Fibroblast of skin of scalp (primary cell): ENCODE measurements around the gene RLF.
"Not testable (repeated sequence)": the region's sequence is repeated elsewhere in the genome, so short reads cannot be mapped to it uniquely, and the experiment has no call there.

Experiments used
- DNase-seq: peaks from one replicate; pipeline ENCODE4 v3.0.0-alpha.2; 2013

Gene RLF

DNA sequence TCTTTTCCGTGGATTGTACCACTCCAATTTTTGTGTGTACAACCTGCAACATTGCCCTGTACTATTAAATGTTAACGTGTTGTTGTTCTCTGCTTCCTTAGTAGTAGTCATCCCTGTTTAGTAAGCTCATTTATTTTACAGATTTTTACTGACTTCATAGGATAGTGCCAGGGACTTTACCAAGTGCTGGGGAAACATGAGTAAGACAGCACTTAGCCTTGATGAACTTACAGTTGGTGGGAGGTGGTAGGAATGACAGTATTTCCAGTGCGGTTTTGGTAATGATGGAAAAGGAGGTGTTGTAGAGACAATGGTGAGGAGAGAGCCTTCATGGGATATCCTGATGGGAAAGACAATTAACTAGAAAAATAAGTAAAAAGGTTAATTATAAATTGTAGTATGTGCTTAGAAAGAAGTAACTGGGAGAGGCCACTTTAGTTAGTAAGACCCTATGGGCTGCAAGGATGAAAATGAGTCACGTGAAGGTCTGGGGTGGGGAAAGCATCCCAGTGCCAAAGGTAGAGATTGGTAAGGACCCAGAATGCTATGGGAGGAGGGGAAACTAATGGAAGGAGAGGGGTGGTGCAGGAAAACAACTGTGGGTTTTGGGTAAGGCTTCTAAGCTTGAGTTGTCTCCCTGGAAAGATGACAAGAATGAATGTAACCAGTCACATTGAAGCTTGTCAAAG, 1.7 kb downstream of the RLF start:
- DNase-seq, result no peak

DNA sequence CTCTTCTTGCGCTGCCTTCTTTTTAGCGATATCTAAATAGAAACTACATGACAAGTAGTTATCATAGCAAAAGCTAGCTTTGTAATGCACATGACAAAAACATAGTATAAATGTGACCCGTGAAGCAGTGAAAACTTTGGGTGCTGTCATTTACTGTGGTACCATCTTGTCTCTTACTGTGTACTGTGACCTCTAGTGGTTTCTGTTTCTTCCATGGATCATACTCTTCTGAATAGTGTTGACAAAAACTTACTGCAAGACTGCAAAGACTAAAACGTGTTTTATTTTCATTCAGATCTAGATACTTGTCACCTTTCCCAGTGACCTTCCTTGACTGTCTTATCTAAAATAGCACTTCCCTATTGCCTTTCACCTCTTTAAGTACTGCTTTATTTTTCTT, 6.1 kb downstream of the RLF start:
- no peak for DNase-seq

DNA sequence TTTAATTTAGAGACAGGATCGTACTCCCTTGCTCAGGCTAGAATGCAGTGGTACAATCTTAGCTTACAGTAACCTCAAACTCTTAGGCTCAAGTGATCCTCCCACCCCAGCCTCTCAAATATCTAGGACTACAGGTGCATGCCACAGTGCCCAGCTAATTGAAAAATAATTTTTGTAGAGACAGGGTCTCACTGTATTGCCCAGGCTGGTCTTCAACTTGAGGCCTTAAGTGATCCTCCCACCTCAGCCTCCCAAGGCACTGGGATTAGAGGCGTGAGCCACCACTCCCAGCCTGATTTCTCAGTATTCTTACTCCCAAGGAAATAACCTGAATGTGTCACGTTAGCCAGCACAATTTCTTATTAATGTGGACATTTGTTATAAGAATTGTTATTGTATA, 9.8 kb downstream of the RLF start:
- no peak for DNase-seq

DNA sequence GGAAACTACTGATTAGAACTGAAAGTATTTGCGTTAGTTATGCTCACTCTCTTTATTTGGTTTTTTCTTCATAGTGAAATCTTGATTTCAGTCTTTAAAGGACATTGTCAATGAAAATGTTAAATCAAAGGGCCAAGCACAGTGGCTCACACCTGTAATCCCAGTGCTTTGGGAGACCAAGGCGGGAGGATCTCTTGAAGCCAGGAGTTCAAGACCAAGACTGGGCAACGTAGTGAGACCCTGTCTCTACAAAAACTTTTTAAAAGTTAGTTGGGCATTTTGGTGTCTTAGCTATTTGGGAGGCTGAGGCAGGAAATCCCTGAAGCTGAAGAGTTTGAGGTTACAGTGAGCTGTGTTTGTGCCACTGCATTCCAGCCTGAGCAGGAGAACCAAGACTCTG, 13.6 kb downstream of the RLF start:
- no peak for DNase-seq

DNA sequence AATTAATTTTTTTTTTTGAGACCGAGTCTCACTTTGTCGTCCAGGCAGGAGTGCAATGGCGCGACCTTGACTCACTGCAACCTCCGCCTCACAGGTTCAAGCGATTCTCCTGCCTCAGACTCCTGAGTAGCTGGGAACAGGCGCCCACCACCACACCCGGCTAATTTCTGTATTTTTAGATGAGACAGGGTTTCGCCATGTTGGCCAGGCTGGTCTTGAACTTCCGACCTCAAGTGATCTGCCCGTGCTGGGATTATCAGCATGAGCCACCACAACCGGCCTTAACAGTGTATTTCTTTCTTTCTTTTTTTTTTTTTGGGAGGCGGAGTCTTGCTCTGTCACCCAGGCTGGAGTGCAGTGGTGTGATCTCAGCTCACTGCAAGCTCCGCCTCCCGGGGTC, 15.8 kb downstream of the RLF start:
- DNase-seq, result not testable (repeated sequence)

DNA sequence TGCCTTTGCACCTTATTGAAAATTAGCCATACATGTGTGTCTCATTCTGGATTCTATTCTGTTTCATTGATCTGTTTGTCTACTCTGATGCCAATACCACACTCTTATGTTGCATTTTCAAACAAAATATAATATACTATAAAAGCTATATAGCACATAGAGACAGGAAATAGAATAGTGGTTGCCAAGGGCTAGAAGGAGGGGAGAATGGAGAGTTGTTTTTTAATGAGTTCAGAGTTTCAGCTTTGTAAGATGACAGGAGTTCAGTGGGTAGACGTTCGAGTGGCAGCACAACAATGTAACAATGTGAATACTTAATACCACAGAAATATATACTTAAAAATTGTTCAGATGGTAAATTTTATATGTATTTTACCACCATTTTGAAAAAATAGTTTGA, 17.0 kb downstream of the RLF start:
- no peak for DNase-seq

DNA sequence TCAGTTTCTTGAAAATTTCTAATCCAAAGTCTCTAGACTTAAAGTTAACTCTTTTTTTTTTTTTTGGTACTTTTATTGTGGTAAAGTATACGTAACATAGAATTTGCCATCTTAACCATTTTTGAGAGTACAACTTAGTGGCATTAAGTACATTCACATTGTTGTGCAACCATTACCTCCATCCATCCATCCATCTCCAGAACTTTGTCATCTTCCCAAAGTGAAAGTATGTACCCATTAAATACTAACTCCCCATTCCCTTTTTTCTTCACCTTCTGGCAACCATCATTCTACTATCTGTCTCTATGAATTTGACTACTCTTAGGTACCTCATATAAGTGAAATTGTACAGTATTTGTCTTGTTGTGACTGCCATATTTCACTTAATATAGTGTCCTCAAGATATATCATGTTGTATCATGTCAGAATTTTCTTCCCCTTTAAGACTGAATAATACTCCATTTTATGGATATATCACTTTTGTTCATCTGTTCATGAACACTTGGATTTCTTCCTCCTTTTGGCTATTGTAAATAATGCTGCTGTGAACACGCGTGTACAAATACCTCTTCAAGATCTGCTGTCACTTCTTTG, 18.4 kb downstream of the RLF start:
- DNase-seq, result no peak

DNA sequence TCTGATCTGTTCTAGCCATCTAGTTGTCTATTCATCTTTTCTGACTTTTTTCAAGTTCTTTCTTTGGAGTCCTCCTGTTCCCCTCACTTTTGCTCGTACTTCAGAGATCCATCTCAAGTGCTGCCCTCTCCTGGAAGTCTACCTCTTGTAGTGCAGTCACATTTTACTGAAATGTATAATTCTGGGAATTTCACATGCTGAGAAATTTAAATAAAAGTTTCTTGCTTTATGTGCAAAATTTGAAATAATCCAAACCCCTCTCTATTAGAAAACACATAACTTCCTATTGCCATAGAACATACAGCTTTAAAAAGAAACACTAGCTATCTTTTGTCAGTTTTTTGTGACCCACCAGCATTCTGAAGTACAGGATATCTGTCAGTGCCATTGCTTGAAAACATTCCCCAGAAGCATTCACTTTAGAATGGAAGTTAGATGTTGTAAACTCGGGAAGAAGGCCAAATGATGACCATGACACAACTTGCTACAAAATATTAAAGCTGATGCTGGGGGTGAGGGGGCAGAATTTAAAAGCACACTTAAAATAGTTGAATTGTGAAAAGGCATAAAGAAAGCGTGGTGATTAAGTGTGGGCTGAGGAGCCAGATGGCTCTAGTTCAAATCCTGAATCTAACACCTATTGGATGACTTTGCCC, 22.0 kb downstream of the RLF start:
- DNase-seq, result peak; percentile 7

DNA sequence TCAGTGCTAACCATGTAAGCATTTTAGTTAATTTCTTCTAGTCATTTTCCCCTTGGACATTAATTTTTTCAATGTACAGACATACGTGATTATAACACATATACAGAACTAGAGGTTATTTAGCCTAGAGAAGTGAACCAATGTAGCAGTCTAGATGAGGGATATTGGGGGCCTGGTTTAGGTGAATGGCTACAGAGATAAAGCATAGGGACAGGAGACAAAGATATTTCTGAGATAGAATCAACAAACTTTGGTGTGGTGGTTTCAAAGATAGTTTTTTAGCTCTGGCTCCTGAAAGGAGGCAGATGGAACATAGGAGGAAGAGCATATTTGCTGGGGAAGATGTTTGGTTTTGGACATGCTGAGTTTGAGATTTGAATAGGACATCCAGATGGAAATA, 23.0 kb downstream of the RLF start:
- DNase-seq, result no peak

DNA sequence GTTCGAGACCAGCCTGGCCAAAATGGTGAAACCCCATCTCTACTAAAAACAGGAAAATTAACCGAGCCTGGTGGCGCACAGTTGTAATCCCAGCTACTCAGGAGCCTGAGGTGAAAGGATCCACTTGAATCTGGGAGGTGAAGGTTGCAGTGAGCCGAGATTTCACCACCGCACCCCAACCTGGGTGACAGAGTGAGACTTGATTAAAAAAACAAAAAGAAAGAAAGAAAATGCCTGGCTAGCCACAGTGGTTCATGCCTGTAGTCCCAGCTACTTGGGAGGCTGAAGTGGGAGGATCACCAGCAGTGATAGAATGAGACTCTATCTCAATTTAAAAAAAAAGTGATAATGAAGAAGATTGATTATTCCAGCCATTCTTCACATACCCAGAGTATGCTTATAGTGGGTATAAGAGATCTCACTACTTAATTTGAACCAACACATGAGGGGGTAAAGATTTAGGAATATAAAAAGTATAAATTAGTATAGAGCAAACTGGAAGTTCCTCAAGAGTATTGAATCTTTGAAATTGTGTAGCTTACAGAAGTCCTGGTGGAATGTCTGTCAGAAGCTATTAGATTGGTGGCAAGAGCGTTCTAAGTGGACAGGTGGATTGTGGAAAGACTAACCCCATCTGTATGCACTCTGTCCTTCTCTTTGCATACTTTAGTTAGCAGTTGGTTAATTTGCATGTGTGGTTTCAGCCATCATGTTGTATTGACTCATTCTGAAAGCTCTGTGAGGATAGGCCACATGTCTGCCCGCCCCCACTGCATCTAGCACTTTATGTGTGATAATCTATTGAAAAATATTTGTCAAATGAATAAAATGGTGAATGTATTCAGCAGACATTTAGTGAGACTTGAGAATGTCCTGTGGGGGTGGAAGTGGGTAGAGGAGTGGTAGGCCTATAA, 25.0 kb downstream of the RLF start:
- peak; percentile 75 for DNase-seq

DNA sequence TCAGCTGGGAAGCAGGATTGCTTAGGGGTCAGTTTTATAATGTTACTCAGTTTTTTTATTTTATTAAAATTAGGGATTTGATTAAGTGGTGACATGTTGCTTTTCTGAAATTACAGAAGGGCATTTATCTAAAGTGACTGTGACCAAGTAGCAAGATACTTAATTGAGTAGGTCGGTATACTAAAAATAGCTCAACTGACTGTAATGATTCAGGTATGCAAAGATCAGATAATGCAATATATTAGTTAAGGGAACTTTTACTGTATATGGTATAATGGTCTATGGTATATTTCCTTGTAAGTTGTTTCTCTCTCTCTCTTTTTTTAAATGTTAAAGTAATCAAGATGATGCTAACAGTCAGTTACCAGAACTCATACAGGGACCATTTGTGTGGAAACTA, 26.2 kb downstream of the RLF start:
- peak; percentile 29 for DNase-seq

DNA sequence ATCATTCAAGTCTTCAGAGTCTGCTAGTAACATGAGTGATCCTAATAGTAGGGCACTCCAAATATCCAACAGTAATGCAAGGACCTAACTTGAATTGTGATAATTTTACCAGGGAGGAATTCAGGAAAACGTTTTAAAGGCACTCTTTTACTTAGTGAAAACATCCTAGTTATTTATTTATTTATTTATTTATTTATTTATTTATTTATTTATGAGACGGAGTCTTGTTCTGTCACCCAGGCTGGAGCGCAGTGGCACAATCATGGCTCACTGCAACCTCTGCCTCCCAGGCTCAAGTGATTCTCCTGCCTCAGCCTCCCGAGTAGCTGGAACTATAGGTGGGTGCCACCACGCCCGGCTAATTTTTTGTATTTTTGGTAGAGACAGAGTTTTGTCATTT, 33.5 kb downstream of the RLF start:
- DNase-seq, result not testable (repeated sequence)

DNA sequence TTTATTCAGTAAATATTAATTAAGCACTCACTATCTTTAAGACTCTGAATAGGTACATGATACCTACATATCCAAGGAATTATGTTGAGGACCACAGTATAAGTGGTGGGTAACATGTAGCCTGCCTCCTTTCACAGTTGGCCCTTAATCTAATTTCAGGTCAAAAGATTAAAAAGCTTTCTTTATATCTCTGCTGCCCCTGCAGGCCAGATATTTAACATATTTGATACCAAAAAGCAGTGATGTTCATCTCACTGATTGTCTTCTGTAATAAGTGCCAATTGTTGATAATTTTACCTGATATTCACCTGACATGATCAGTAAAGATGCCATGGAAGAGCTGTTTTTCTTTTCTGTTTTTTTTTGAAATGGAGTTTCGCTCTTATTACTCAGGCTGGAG, 36.5 kb downstream of the RLF start:
- no peak for DNase-seq

DNA sequence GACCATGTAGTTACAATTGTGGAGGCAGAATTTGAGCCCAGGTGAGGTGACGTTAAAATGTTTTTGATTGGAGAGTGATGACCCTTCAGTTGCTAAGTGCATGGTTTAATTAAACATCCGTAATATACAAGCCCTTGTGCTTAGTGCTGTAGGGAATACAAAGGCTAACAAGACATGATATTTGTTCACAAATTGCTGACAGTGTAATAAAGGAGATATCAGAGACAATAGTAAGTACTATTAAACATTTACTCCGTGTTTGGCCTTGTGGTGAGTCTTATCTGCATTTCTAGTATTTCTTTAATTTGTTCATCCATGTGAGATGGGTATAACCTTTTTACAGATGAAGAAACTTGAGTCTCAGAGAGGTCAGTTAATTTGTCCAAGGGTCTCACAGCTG, 37.9 kb downstream of the RLF start:
- DNase-seq, result no peak

DNA sequence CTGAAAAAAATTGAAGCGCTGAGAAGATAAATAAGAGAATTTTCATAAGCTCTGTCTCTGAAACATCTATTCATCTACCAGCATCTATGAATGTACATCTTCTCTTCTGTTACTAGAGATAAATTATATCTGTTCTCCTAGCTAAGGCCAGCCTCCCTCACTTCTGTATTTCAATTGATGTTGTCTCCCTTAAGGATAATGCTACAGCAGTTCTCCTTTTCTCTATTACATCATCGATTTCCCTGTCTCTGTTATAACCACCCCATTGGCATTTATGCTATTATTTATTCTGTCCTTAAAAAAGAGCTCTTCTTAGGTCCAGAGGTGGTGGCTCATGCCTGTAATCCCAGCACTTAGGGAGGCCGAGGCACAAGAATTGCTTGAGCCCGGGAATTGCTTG, 43.7 kb downstream of the RLF start:
- no peak for DNase-seq

DNA sequence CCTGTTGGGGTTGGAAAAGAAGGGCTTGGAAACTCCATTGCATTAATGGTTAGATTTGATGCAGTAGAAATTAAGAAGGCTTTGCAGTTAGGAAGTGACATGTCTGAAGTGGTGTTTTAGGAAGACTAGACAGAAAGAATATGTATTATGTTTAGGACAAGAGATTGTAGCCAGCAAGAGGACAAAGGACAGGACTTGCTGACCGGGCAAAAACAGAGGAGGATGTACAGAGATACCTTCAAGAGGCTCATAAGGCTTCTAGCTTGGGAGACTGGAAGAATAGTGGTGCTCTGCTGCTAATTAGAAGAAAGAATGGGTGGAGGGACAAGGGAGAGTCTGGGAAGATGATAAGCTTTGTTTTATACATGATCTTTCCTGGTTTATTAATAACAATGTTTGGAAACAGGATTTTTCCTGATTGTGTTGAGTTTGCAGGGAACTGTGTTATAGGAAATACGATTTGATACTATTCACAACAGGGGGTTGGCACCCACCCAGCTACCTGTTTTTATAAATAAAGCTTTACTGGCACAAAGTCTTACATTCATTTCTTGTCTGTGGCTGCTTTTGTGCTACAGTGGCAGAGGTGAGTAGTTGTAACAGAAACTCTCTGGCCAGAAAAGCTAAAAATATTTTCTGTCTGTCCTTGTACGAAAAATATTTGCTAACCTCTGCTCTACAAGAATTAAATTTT, 49.5 kb downstream of the RLF start:
- no peak for DNase-seq

DNA sequence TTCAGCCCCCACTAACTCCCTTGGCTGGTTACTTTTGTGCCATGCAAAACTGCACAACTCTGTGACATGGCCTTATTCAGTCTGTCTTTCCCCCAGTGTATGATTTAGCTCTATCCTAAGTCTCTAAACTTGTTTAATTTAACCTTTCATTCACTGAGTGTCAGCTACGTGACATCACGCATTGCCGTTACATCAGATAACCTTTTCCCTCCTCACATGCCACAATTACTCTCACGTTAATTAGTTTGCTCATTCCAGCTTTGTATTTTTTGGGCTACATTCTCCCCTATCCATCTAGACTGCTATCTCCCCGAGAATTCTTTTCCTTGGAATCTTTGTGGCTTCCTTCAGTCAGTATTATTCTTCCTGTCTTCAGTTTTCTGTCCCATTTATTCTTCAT, 57.1 kb downstream of the RLF start:
- DNase-seq, result no peak

DNA sequence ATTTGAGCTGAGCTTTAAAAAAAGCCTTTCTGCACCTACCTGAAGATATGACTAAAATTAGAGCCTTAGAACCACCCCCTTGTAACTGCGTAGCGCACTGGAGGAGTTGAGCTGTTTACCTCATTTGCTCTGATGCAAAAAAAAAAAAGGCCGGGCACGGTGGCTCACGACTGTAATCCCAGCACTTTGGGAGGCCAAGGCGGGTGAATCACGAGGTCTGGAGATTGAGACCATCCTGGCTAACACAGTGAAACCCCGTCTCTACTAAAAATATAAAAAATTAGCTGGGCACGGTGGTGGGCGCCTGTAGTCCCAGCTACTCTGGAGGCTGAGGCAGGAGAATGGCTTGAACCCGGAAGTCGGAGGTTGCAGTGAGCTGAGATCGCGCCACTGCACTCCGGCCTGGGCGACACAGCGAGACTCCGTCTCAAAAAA, 60.3 kb downstream of the RLF start:
- not testable (repeated sequence) for DNase-seq

DNA sequence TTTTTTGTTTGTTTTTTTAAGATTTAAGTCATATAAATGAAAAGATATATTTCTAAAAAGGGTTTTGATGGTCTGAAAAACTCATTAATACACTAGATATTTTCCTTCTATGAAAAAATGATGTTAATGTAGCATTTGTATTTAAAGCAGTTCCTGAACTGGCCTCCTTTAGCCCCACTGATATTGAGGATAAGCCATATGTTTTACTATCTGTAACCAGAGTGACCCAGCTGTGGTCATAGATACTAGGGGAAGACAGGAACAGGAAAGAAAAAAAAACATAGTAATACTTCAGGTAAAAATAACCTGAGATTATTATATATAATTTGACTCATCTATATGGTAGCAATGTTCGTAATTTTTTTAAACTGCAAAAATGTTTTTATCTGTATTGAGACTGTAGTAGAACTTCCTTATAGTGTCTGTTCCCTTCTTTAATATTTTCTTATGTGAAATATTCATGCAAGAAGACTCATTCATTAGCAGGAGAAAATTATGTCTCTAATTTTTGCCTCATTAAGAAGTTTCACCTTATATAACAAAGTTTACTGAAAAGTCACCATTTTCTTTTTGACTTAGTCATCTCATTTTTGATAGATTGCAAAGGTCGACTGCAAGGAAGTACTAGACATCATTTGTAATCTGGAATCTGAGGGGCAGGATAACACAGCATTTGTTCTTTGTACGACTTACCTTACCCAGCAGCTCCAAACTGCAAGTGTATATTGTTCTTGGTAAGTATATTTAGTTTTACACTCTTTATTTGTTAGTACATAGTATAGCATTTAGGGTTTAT, 61.0 kb downstream of the RLF start:
- DNase-seq, result no peak

DNA sequence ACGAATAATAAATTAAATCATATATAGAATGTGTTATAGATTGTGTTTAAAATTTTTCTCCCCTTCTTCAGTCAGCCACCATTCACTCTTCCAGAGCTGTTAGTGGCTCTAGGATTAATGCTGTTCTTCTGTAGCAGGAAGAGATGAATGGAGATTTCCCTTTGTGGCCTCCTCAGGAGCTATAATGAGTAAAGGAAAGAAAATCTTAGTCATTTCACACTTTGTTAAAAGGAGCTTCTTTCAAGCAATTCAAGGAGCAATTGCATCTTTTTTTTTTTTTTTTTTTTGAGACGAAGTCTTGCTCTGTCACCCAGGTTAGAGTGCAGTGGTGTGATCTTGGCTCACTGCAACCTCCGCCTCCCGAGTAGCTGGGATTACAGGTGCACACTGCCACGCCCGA, 62.9 kb downstream of the RLF start:
- DNase-seq, result no peak

DNA sequence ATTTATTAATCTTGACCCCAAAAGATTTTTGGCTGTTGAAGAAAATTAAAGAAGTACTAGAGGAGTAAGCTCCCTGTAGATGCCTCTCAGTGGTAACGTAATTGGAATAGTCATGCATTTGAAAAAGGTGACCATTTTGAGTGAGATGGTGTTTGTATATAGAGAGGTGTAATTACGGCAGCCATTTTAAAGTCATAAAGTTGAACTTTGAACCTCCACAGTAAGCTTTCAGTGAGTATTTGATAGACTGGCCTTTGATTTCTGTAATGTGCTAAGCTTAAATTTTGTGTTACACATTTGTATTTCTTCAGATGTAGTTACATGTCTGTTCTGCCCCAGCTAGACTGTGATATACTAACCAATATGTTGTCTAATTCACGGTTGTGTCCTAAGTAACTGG, 65.0 kb downstream of the RLF start:
- no peak for DNase-seq

DNA sequence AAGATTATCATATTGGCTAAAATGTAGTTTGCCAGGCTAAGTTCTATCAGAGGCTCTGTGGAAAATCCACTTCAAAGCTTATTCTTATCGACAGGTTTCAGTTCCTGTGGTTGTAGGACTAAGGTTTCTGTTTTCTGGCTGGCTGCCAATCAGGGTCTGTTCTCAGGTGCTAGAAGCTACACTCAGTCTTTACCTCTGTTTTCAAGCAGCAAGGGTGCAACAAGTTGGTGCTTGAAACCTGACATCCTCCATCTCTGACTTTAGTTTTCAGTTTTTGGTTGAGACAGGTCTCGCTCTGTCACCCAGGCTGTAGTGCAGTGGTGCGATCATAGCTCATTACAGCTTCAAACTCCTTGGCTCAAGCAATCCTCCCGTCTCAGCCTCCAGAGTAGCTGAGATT, 71.3 kb downstream of the RLF start:
- no peak for DNase-seq
